H1 (cell line): ENCODE measurements around the gene GULP1.

Experiments used
- EZH2 ChIP-seq: fragments of 200-600 bp; sonication (generic); IDR thresholded peaks from 2 replicates; pipeline ENCODE4 v1.7.1; 2012; ENCODE audit warnings: low read depth, mild to moderate bottlenecking, moderate library complexity, low read length, inconsistent platforms; ENCODE audit not compliant: severe bottlenecking
- GTF2F1 ChIP-seq: IDR thresholded peaks from 2 replicates; pipeline ENCODE4 v1.6.1; 2012; ENCODE audit warnings: low read depth, low read length, improper control_type of control experiment, borderline replicate concordance
- SIRT6 ChIP-seq: IDR thresholded peaks from one replicate; pipeline ENCODE4 v1.7.1; 2012; ENCODE audit warnings: low read length, inconsistent platforms
- TF ChIP-seq, protein P1 (sequence below), 3 experiments: IDR thresholded peaks; 1 replicate in 2 of 3; 2 replicates in 1 of 3; pipeline versions ENCODE4 v1.5.1 to v1.6.1; 2011; ENCODE audit warnings: low read length in 3 of 3, mild to moderate bottlenecking in 3 of 3, inconsistent platforms in 2 of 3, low read depth in 1 of 3, moderate library complexity in 1 of 3; ENCODE audit not compliant: insufficient read depth in 1 of 3; ENCODE audit errors: control extremely low read depth in 1 of 3

DNA sequence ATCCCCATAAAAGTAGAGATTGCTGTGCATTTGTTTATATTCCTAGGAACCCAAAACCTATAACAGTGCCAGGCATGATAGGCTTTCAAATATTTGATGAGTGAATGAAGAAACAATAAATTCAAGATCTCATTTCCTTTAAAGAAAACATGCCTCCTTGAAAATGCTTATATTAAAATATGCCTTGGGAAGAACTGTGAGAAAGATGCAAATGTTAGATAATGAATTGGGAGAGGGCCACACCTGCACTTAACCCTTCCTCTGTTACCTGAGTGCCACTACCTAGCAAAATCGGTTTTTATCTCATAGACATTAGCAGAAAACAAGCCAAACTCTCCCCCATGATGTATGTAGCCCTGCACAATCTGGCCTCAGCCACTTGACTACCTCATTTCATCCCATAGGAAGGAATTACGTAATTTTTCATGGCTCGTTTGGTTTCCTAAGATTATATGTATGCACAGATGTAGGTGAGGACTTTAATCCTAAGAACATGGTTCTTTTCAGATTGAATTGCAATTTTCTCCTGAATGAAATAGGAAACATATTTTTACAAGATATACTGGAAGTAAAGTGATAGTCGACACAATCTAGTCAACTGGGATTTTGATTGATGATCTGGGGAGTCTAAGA is 25.2 kb downstream of the GULP1 start:
- TF ChIP-seq, protein P1, sequence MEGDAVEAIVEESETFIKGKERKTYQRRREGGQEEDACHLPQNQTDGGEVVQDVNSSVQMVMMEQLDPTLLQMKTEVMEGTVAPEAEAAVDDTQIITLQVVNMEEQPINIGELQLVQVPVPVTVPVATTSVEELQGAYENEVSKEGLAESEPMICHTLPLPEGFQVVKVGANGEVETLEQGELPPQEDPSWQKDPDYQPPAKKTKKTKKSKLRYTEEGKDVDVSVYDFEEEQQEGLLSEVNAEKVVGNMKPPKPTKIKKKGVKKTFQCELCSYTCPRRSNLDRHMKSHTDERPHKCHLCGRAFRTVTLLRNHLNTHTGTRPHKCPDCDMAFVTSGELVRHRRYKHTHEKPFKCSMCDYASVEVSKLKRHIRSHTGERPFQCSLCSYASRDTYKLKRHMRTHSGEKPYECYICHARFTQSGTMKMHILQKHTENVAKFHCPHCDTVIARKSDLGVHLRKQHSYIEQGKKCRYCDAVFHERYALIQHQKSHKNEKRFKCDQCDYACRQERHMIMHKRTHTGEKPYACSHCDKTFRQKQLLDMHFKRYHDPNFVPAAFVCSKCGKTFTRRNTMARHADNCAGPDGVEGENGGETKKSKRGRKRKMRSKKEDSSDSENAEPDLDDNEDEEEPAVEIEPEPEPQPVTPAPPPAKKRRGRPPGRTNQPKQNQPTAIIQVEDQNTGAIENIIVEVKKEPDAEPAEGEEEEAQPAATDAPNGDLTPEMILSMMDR (IDR thresholded peaks at IDR 0.05; ENCODE audit: control extremely low read depth in 1 of 3, insufficient read depth in 1 of 3, low read depth in 1 of 3, low read length in 3 of 3) = no peak
- TF ChIP-seq EZH2 (no peak), SIRT6 (no peak), GTF2F1 (no peak)
